ENCODE data around the gene ADGRL4. TPM values are rescaled to one million over a fixed set of nuclear protein-coding genes. Genes with fewer than 3 reads are reported as not detected.

ADGRL4 gene
- total RNA-seq, 4 donors from 2014 or later = 14.5 to 46.6 (median 17.8) TPM

DNA sequence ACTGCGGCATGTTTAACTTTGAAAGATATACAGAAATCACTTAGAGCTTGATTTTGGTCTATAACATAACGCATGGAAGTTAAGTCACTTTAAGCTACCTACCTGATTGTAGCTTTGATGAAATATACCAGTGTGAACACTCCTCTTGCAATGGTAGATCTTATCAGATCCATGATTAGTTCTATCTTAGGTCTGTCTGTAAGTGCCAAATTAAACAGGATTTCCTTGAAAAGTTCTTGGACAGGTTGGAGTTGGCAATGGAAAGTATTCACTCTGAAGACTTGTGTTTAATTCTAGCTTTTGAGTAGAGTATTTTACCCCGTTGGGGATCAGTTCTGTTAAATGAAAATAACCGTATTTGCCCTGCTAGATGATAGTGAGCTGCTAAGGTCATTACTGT lies 4.1 kb upstream of the ADGRL4 start:
- Histone ChIP-seq H3K4me3 (no peak overlapping the region), H3K36me3 (no peaks in the 10 kb centered on the region), H3K4me1 (no peaks in the 10 kb centered on the region), H3K27ac (no peak overlapping the region), H3K9me3 (no peaks in the 10 kb centered on the region), H3K27me3 (peaks cover 11% of the 10 kb centered on the region)
- 82 to 92% methylated on average over 4 of the region's 4 CpGs for WGBS, 2 donors (ENCODE audit: low coverage in 1 of 2)
- TF ChIP-seq POLR2AphosphoS5 (IDR thresholded peaks at IDR 0.05) = no peak
- TF ChIP-seq, protein P1, sequence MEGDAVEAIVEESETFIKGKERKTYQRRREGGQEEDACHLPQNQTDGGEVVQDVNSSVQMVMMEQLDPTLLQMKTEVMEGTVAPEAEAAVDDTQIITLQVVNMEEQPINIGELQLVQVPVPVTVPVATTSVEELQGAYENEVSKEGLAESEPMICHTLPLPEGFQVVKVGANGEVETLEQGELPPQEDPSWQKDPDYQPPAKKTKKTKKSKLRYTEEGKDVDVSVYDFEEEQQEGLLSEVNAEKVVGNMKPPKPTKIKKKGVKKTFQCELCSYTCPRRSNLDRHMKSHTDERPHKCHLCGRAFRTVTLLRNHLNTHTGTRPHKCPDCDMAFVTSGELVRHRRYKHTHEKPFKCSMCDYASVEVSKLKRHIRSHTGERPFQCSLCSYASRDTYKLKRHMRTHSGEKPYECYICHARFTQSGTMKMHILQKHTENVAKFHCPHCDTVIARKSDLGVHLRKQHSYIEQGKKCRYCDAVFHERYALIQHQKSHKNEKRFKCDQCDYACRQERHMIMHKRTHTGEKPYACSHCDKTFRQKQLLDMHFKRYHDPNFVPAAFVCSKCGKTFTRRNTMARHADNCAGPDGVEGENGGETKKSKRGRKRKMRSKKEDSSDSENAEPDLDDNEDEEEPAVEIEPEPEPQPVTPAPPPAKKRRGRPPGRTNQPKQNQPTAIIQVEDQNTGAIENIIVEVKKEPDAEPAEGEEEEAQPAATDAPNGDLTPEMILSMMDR (IDR thresholded peaks at IDR 0.05) = no peak
- TF ChIP-seq POLR2A (IDR thresholded peaks at IDR 0.05) = no peak
- no peak for TF ChIP-seq EP300 (IDR thresholded peaks at IDR 0.05)
- ATAC-seq = no peak

GRCh38 chr1:79005945-79006344 lies 585 bp downstream of the ADGRL4 start:
- TF ChIP-seq POLR2A (IDR thresholded peaks at IDR 0.05) = no peak
- no peak for TF ChIP-seq EP300 (IDR thresholded peaks at IDR 0.05)
- TF ChIP-seq, protein P1 (IDR thresholded peaks at IDR 0.05) = no peak
- TF ChIP-seq POLR2AphosphoS5 (IDR thresholded peaks at IDR 0.05) = no peak
- H3K36me3 ChIP-seq = no peaks in the 10 kb centered on the region
- no peaks in the 10 kb centered on the region for H3K9me3 ChIP-seq
- peak overlapping the region in 3 of 4 donors; percentile 53 to 70 (median 64) for H3K27ac ChIP-seq
- WGBS, 2 donors (ENCODE audit: low coverage in 1 of 2) = 58 to 69% methylated on average over 3 to 4 of the region's 4 CpGs
- no peak for ATAC-seq
- peak overlapping the region; percentile 10 to 38 for H3K4me3 ChIP-seq
- H3K27me3 ChIP-seq = peaks cover 11% of the 10 kb centered on the region
- no peaks in the 10 kb centered on the region for H3K4me1 ChIP-seq

DNA sequence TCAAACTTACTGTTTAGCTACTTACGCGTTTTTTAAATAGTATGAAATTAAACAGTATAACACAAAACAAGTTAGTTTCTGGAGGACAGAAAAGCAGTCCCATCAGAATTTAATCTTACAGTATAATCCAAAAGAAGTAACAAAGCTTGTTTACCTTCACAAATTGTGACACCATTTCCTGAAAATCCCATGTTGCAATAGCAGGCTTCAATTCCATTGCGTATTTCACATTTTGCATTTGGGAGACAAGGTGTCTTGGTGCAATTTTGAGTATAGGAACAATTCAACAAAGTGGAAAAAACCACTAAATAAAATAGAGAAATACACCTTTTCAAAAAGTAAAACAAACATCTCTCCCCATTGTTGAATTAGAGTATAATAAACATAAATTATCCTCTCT lies 1.6 kb downstream of the ADGRL4 start:
- Histone ChIP-seq H3K27ac (peak overlapping the region in 1 of 4 donors; percentile 10), H3K9me3 (no peaks in the 10 kb centered on the region), H3K4me1 (no peaks in the 10 kb centered on the region), H3K36me3 (no peaks in the 10 kb centered on the region), H3K27me3 (peaks cover 11% of the 10 kb centered on the region), H3K4me3 (peak overlapping the region in 1 of 2 donors; percentile 38)
- TF ChIP-seq, protein P1 (IDR thresholded peaks at IDR 0.05) = no peak
- TF ChIP-seq POLR2A (IDR thresholded peaks at IDR 0.05) (no peak), EP300 (IDR thresholded peaks at IDR 0.05) (no peak), POLR2AphosphoS5 (IDR thresholded peaks at IDR 0.05) (no peak)
- ATAC-seq = no peak
- 83 to 88% methylated on average over 3 of the region's 3 CpGs for WGBS, 2 donors (ENCODE audit: low coverage in 1 of 2)

DNA sequence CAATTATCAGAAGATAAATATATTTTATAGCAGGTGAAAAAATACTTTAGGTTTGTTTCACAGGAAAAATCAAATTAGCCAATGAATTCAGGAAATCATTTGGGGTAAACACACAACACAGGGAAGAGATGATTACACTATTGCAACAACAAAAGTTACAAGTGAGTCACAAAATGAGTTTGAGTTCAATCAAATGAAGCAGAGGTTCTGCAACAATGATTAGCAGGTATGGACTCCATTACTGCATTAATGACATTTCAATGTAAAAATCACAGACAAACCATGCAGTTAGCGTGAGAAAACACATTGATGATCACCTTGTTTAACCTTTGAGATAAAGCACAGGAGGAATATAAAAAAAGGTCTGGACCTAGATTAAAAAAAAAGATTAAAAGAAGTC lies 9.7 kb downstream of the ADGRL4 start:
- Histone ChIP-seq H3K4me3 (no peak overlapping the region), H3K27ac (no peak overlapping the region), H3K36me3 (no peaks in the 10 kb centered on the region), H3K9me3 (no peaks in the 10 kb centered on the region), H3K27me3 (no peaks in the 10 kb centered on the region), H3K4me1 (no peaks in the 10 kb centered on the region)
- no peak for ATAC-seq
- TF ChIP-seq, protein P1 (IDR thresholded peaks at IDR 0.05) = no peak
- TF ChIP-seq EP300 (IDR thresholded peaks at IDR 0.05) (no peak), POLR2AphosphoS5 (IDR thresholded peaks at IDR 0.05) (no peak), POLR2A (IDR thresholded peaks at IDR 0.05) (no peak)
- WGBS, 2 donors (ENCODE audit: low coverage in 1 of 2) = 91 to 100% methylated on average over 1 of the region's 1 CpG

DNA sequence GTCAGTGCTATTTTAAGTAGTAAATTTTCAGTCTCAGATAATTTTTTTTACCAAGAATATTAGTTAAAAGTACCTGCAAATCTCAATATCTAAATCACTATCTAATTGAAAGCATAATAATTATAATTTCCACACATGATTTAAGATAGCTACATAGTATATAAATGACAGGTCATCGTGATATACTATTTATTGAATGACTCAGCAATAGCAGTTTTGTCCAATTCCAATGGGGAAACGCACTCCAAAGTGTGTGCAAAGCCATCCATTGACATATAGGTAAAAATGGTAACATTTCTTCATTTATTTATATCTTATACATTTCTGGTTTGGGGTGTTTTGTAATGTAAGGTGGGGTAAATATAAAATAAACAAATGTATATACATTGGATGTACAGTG lies 19.5 kb downstream of the ADGRL4 start:
- no peak for TF ChIP-seq POLR2AphosphoS5 (IDR thresholded peaks at IDR 0.05)
- TF ChIP-seq POLR2A (IDR thresholded peaks at IDR 0.05) = no peak
- TF ChIP-seq, protein P1 (IDR thresholded peaks at IDR 0.05) = no peak
- no peak for TF ChIP-seq EP300 (IDR thresholded peaks at IDR 0.05)
- Histone ChIP-seq H3K9me3 (no peaks in the 10 kb centered on the region), H3K36me3 (no peaks in the 10 kb centered on the region), H3K27me3 (no peaks in the 10 kb centered on the region), H3K4me1 (peaks cover 0 to 6% (median 0%) of the 10 kb centered on the region in 3 donors), H3K27ac (no peak overlapping the region), H3K4me3 (no peak overlapping the region)
- no peak for ATAC-seq
- 88 to 93% methylated on average over 2 of the region's 2 CpGs for WGBS, 2 donors (ENCODE audit: low coverage in 1 of 2)
